Activated T-cell treated with anti-CD3 and anti-CD28 coated beads, Interleukin-2, amount 50 U/mL, for 24 hours (primary cell): ENCODE data around the gene ROBO2.

Experiments
- DNase-seq: peaks from one replicate; pipeline ENCODE4 v3.0.0-alpha.2; 2020
- H3K27ac Mint-ChIP-seq: 2 replicates; pipeline ENCODE4 v1.8.0; 2020; ENCODE audit warnings: mild to moderate bottlenecking, mixed read lengths
- H3K27me3 Mint-ChIP-seq: 2 replicates; pipeline ENCODE4 v1.8.0; 2020; ENCODE audit warnings: mixed read lengths
- H3K36me3 Mint-ChIP-seq: 2 replicates; pipeline ENCODE4 v1.8.0; 2020; ENCODE audit warnings: low read depth, mixed read lengths
- H3K4me1 Mint-ChIP-seq: 2 replicates; pipeline ENCODE4 v1.8.0; 2020; ENCODE audit warnings: low read depth, mixed read lengths
- H3K4me3 Mint-ChIP-seq: 2 replicates; pipeline ENCODE4 v1.8.0; 2020; ENCODE audit warnings: mild to moderate bottlenecking, moderate library complexity, mixed read lengths
- H3K9me3 Mint-ChIP-seq: 2 replicates; pipeline ENCODE4 v1.8.0; 2020; ENCODE audit warnings: mixed read lengths

ROBO2 gene

GRCh38 chr3:77179762-77180161, 139.9 kb downstream of the ROBO2 start:
- H3K27ac Mint-ChIP-seq, result no peak overlapping the region
- no peaks in the 10 kb centered on the region for H3K36me3 Mint-ChIP-seq
- DNase-seq, result no peak
- no peaks in the 10 kb centered on the region for H3K27me3 Mint-ChIP-seq
- no peaks in the 10 kb centered on the region for H3K4me1 Mint-ChIP-seq
- no peak overlapping the region for H3K4me3 Mint-ChIP-seq
- H3K9me3 Mint-ChIP-seq, result peaks cover 6% of the 10 kb centered on the region

- peaks cover 8% of the 10 kb centered on the region for H3K9me3 Mint-ChIP-seq
- H3K36me3 Mint-ChIP-seq, result no peaks in the 10 kb centered on the region
- H3K27me3 Mint-ChIP-seq, result no peaks in the 10 kb centered on the region
- no peak overlapping the region for H3K4me3 Mint-ChIP-seq
- H3K27ac Mint-ChIP-seq, result no peak overlapping the region
- no peaks in the 10 kb centered on the region for H3K4me1 Mint-ChIP-seq
- DNase-seq, result no peak
Observed at GRCh38 chr3:77182341-77182740, 142.4 kb downstream of the ROBO2 start.

GRCh38 chr3:77186319-77186718, 146.4 kb downstream of the ROBO2 start:
- Mint-ChIP-seq H3K27ac (no peak overlapping the region), H3K27me3 (no peaks in the 10 kb centered on the region), H3K4me1 (no peaks in the 10 kb centered on the region), H3K9me3 (peaks cover 10% of the 10 kb centered on the region), H3K36me3 (no peaks in the 10 kb centered on the region), H3K4me3 (no peak overlapping the region)
- no peak for DNase-seq

GRCh38 chr3:77186728-77187127, 146.8 kb downstream of the ROBO2 start:
- H3K27me3 Mint-ChIP-seq, result no peaks in the 10 kb centered on the region
- peaks cover 10% of the 10 kb centered on the region for H3K9me3 Mint-ChIP-seq
- H3K4me1 Mint-ChIP-seq, result no peaks in the 10 kb centered on the region
- no peaks in the 10 kb centered on the region for H3K36me3 Mint-ChIP-seq
- no peak for DNase-seq
- H3K4me3 Mint-ChIP-seq, result no peak overlapping the region
- no peak overlapping the region for H3K27ac Mint-ChIP-seq

GRCh38 chr3:77188210-77188609, 148.3 kb downstream of the ROBO2 start:
- H3K4me3 Mint-ChIP-seq, result no peak overlapping the region
- DNase-seq, result no peak
- no peaks in the 10 kb centered on the region for H3K27me3 Mint-ChIP-seq
- H3K4me1 Mint-ChIP-seq, result no peaks in the 10 kb centered on the region
- H3K27ac Mint-ChIP-seq, result no peak overlapping the region
- H3K36me3 Mint-ChIP-seq, result no peaks in the 10 kb centered on the region
- peaks cover 10% of the 10 kb centered on the region for H3K9me3 Mint-ChIP-seq

- Mint-ChIP-seq H3K27ac (no peak overlapping the region), H3K27me3 (no peaks in the 10 kb centered on the region)
Observed at GRCh38 chr3:77189258-77189657, 149.4 kb downstream of the ROBO2 start.

GRCh38 chr3:77189684-77190083, 149.8 kb downstream of the ROBO2 start:
- no peak overlapping the region for H3K4me3 Mint-ChIP-seq
- DNase-seq, result no peak
- H3K27ac Mint-ChIP-seq, result no peak overlapping the region
- H3K9me3 Mint-ChIP-seq, result peaks cover 6% of the 10 kb centered on the region
- no peaks in the 10 kb centered on the region for H3K4me1 Mint-ChIP-seq
- no peaks in the 10 kb centered on the region for H3K27me3 Mint-ChIP-seq
- no peaks in the 10 kb centered on the region for H3K36me3 Mint-ChIP-seq

More at GRCh38 chr3:77189258-77189657, 149.4 kb downstream of the ROBO2 start:
- DNase-seq, result no peak
- Mint-ChIP-seq H3K4me1 (no peaks in the 10 kb centered on the region), H3K36me3 (no peaks in the 10 kb centered on the region), H3K4me3 (no peak overlapping the region), H3K9me3 (peaks cover 7% of the 10 kb centered on the region)

- Mint-ChIP-seq H3K4me1 (no peaks in the 10 kb centered on the region), H3K27ac (no peak overlapping the region), H3K36me3 (no peaks in the 10 kb centered on the region), H3K27me3 (no peaks in the 10 kb centered on the region), H3K9me3 (peaks cover 4% of the 10 kb centered on the region), H3K4me3 (no peak overlapping the region)
- no peak for DNase-seq
Observed at GRCh38 chr3:77190374-77190773, 150.5 kb downstream of the ROBO2 start.

- H3K36me3 Mint-ChIP-seq, result no peaks in the 10 kb centered on the region
- H3K4me3 Mint-ChIP-seq, result no peak overlapping the region
- DNase-seq, result no peak
- H3K27ac Mint-ChIP-seq, result no peak overlapping the region
- H3K27me3 Mint-ChIP-seq, result no peaks in the 10 kb centered on the region
- H3K9me3 Mint-ChIP-seq, result peaks cover 6% of the 10 kb centered on the region
- no peaks in the 10 kb centered on the region for H3K4me1 Mint-ChIP-seq
Observed at GRCh38 chr3:77191014-77191413, 151.1 kb downstream of the ROBO2 start.

GRCh38 chr3:77191640-77192039, 151.7 kb downstream of the ROBO2 start:
- H3K27me3 Mint-ChIP-seq, result no peaks in the 10 kb centered on the region
- H3K4me3 Mint-ChIP-seq, result no peak overlapping the region
- DNase-seq, result no peak
- H3K27ac Mint-ChIP-seq, result no peak overlapping the region
- peaks cover 6% of the 10 kb centered on the region for H3K9me3 Mint-ChIP-seq
- no peaks in the 10 kb centered on the region for H3K4me1 Mint-ChIP-seq
- no peaks in the 10 kb centered on the region for H3K36me3 Mint-ChIP-seq

GRCh38 chr3:77195766-77196545, 156.1 kb downstream of the ROBO2 start:
- Mint-ChIP-seq H3K27me3 (no peaks in the 10 kb centered on the region), H3K36me3 (no peaks in the 10 kb centered on the region), H3K4me3 (no peak overlapping the region), H3K27ac (no peak overlapping the region), H3K9me3 (peaks cover 2% of the 10 kb centered on the region), H3K4me1 (no peaks in the 10 kb centered on the region)
- no peak for DNase-seq

- Mint-ChIP-seq H3K36me3 (no peaks in the 10 kb centered on the region), H3K4me1 (no peaks in the 10 kb centered on the region), H3K9me3 (peaks cover 2% of the 10 kb centered on the region), H3K27ac (no peak overlapping the region), H3K4me3 (no peak overlapping the region), H3K27me3 (no peaks in the 10 kb centered on the region)
- DNase-seq, result no peak
Observed at GRCh38 chr3:77197408-77197807, 157.5 kb downstream of the ROBO2 start.

- peaks cover 2% of the 10 kb centered on the region for H3K9me3 Mint-ChIP-seq
- no peaks in the 10 kb centered on the region for H3K4me1 Mint-ChIP-seq
- no peaks in the 10 kb centered on the region for H3K36me3 Mint-ChIP-seq
- H3K4me3 Mint-ChIP-seq, result no peak overlapping the region
- no peak for DNase-seq
- H3K27ac Mint-ChIP-seq, result no peak overlapping the region
- H3K27me3 Mint-ChIP-seq, result no peaks in the 10 kb centered on the region
Observed at GRCh38 chr3:77203851-77204250, 164.0 kb downstream of the ROBO2 start.

GRCh38 chr3:77204788-77205187, 164.9 kb downstream of the ROBO2 start:
- DNase-seq, result no peak
- Mint-ChIP-seq H3K36me3 (no peaks in the 10 kb centered on the region), H3K27ac (no peak overlapping the region), H3K9me3 (peaks cover 2% of the 10 kb centered on the region), H3K27me3 (no peaks in the 10 kb centered on the region), H3K4me1 (no peaks in the 10 kb centered on the region), H3K4me3 (no peak overlapping the region)

GRCh38 chr3:77207753-77208152, 167.9 kb downstream of the ROBO2 start:
- H3K4me1 Mint-ChIP-seq, result no peaks in the 10 kb centered on the region
- H3K9me3 Mint-ChIP-seq, result peaks cover 7% of the 10 kb centered on the region
- H3K27me3 Mint-ChIP-seq, result no peaks in the 10 kb centered on the region
- H3K36me3 Mint-ChIP-seq, result no peaks in the 10 kb centered on the region
- H3K27ac Mint-ChIP-seq, result no peak overlapping the region
- H3K4me3 Mint-ChIP-seq, result no peak overlapping the region
- no peak for DNase-seq

GRCh38 chr3:77222701-77223100, 182.8 kb downstream of the ROBO2 start:
- Mint-ChIP-seq H3K27me3 (no peaks in the 10 kb centered on the region), H3K4me3 (no peak overlapping the region), H3K36me3 (no peaks in the 10 kb centered on the region), H3K4me1 (no peaks in the 10 kb centered on the region), H3K27ac (no peak overlapping the region), H3K9me3 (peaks cover 8% of the 10 kb centered on the region)
- no peak for DNase-seq
